Measurements from ENCODE around the gene CFDP1. TPM values are rescaled to one million over a fixed set of nuclear protein-coding genes. Genes with fewer than 3 reads are reported as not detected.

CFDP1 gene
- total RNA-seq, 4 donors from 2014 or later = 36.7 to 81.4 (median 48.2) TPM

GRCh38 chr16:75478480-75479345, 45.4 kb upstream of the CFDP1 start:
- H3K4me1 ChIP-seq = no peaks in the 10 kb centered on the region
- H3K27ac ChIP-seq = no peak overlapping the region
- TF ChIP-seq POLR2AphosphoS5 (IDR thresholded peaks at IDR 0.05) (no peak), EP300 (IDR thresholded peaks at IDR 0.05) (no peak), POLR2A (IDR thresholded peaks at IDR 0.05) (no peak), CTCF (IDR thresholded peaks at IDR 0.05) (no peak)
- WGBS = 94% methylated on average over 67 of the region's 80 CpGs
- no peaks in the 10 kb centered on the region for H3K27me3 ChIP-seq
- no peak overlapping the region for H3K4me3 ChIP-seq
- no peaks in the 10 kb centered on the region for H3K36me3 ChIP-seq
- no peaks in the 10 kb centered on the region for H3K9me3 ChIP-seq
- DNase-seq (ENCODE audit: low spot score in 2 of 2) = no peak

GRCh38 chr16:75477680-75478473, 44.6 kb upstream of the CFDP1 start:
- H3K27me3 ChIP-seq = no peaks in the 10 kb centered on the region
- DNase-seq (ENCODE audit: low spot score in 2 of 2) = no peak
- no peaks in the 10 kb centered on the region for H3K9me3 ChIP-seq
- no peaks in the 10 kb centered on the region for H3K4me1 ChIP-seq
- H3K36me3 ChIP-seq = no peaks in the 10 kb centered on the region
- 43% methylated on average over 4 of the region's 4 CpGs for WGBS
- TF ChIP-seq POLR2AphosphoS5 (IDR thresholded peaks at IDR 0.05) (no peak), POLR2A (IDR thresholded peaks at IDR 0.05) (no peak), EP300 (IDR thresholded peaks at IDR 0.05) (no peak), CTCF (IDR thresholded peaks at IDR 0.05) (no peak)
- H3K4me3 ChIP-seq = no peak overlapping the region
- no peak overlapping the region for H3K27ac ChIP-seq

- no peak overlapping the region for H3K27ac ChIP-seq
- no peak for DNase-seq (ENCODE audit: low spot score in 2 of 2)
- H3K9me3 ChIP-seq = no peaks in the 10 kb centered on the region
- TF ChIP-seq POLR2A (IDR thresholded peaks at IDR 0.05) (no peak), EP300 (IDR thresholded peaks at IDR 0.05) (no peak), POLR2AphosphoS5 (IDR thresholded peaks at IDR 0.05) (no peak), CTCF (IDR thresholded peaks at IDR 0.05) (no peak)
- no peaks in the 10 kb centered on the region for H3K4me1 ChIP-seq
- H3K27me3 ChIP-seq = no peaks in the 10 kb centered on the region
- WGBS = 89% methylated on average over 8 of the region's 8 CpGs
- H3K36me3 ChIP-seq = no peaks in the 10 kb centered on the region
- H3K4me3 ChIP-seq = no peak overlapping the region
Observed at GRCh38 chr16:75476817-75477216, 43.5 kb upstream of the CFDP1 start.

GRCh38 chr16:75475420-75475847, 42.1 kb upstream of the CFDP1 start:
- WGBS = 83% methylated on average over 2 of the region's 2 CpGs
- Histone ChIP-seq H3K4me3 (no peak overlapping the region), H3K27ac (no peak overlapping the region), H3K36me3 (no peaks in the 10 kb centered on the region), H3K9me3 (no peaks in the 10 kb centered on the region), H3K4me1 (no peaks in the 10 kb centered on the region), H3K27me3 (no peaks in the 10 kb centered on the region)
- TF ChIP-seq CTCF (IDR thresholded peaks at IDR 0.05) (no peak), POLR2A (IDR thresholded peaks at IDR 0.05) (no peak), EP300 (IDR thresholded peaks at IDR 0.05) (no peak), POLR2AphosphoS5 (IDR thresholded peaks at IDR 0.05) (no peak)
- DNase-seq (ENCODE audit: low spot score in 2 of 2) = no peak

Data from suprapubic skin (tissue), 4 donors.